ENCODE results near the gene ZSWIM1. TPM values are rescaled to one million over a fixed set of nuclear protein-coding genes. Genes with fewer than 3 reads are reported as not detected.

ZSWIM1 gene
- total and polyA plus RNA-seq, 2 of the 13 experiments (the other 11 are each of a cell fraction or from before 2014, with no cell fraction given) = 9.5 to 11.7 TPM

DNA sequence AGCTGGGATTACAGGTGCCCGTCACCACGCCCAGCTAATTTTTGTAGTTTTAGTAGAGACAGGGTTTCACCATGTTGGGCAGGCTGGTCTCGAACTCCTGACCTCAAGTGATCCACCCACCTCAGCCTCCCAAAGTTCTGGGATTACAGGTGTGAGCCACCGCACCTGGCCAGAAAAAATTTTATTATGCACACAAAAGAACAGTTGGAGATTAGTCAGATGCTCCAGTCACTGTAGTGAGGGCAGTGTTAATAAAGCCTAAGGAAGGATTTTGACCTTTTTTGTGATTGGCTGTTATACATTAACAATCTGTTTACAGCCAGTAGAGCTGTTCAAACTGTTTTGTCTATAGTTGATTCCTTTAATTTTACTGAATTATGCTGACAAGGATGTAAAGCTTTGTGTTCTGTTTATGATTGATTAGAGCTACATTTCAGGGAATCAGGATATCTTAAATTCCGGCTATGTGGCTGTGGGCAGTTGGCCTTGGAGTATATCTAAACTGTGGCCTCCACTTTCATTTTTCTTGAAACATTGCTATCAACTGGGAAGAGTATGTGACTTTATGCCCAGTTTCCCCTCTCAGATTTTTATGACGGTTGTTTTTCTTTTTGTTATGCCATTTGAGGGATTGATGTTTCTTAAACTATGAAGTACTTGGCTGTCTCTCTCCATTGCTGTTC lies 13.8 kb upstream of the ZSWIM1 start (continued):
- TF ChIP-seq NFKB2 (CRISPR knock-in tag; IDR thresholded peaks at IDR 0.05; ENCODE audit: borderline replicate concordance) (no peak), ZNF713 (CRISPR knock-in tag; IDR thresholded peaks at IDR 0.05) (no peak), ZNF253 (CRISPR knock-in tag; IDR thresholded peaks at IDR 0.05; ENCODE audit: borderline replicate concordance) (no peak), KAT7 (CRISPR knock-in tag; IDR thresholded peaks at IDR 0.05; ENCODE audit: borderline replicate concordance) (0 out of 2 replicates have a peak, but pooled peaks have one; percentile 7), YEATS4 (CRISPR knock-in tag; IDR thresholded peaks at IDR 0.05; ENCODE audit: borderline replicate concordance) (0 out of 2 replicates have a peak, but pooled peaks have one; percentile 29), ZZZ3 (CRISPR knock-in tag; IDR thresholded peaks at IDR 0.05; ENCODE audit: borderline replicate concordance) (no peak), ZMYM3 (CRISPR knock-in tag; IDR thresholded peaks at IDR 0.05) (peak; percentile 73), ELF3 (CRISPR knock-in tag; IDR thresholded peaks at IDR 0.05) (no peak), HNF4A (CRISPR knock-in tag; IDR thresholded peaks at IDR 0.05) (peak; percentile 28; the same call in 1 of the 2 replicates), ZNF800 (CRISPR knock-in tag; IDR thresholded peaks at IDR 0.05) (no peak), SALL1 (CRISPR knock-in tag; IDR thresholded peaks at IDR 0.05) (peak; percentile 41; the same call in 1 of the 2 replicates), SOX6 (IDR thresholded peaks at IDR 0.05) (no peak), SOX6 (CRISPR knock-in tag; IDR thresholded peaks at IDR 0.05) (peak; percentile 58; the same call in 1 of the 2 replicates), SNAPC4 (CRISPR knock-in tag; IDR thresholded peaks at IDR 0.05) (no peak), GABPA (IDR thresholded peaks at IDR 0.05; ENCODE audit: low read depth, low read length) (no peak), GABPA (CRISPR knock-in tag; IDR thresholded peaks at IDR 0.05; ENCODE audit: low read depth) (no peak), ZNF782 (CRISPR knock-in tag; IDR thresholded peaks at IDR 0.05; ENCODE audit: borderline replicate concordance) (no peak), KLF9 (CRISPR knock-in tag; IDR thresholded peaks at IDR 0.05; ENCODE audit: low read depth) (no peak), ZNF460 (CRISPR knock-in tag; IDR thresholded peaks at IDR 0.05; ENCODE audit: borderline replicate concordance) (peak; percentile 94), ZNF30 (CRISPR knock-in tag; IDR thresholded peaks at IDR 0.05) (no peak)
- TF ChIP-seq, protein P1, sequence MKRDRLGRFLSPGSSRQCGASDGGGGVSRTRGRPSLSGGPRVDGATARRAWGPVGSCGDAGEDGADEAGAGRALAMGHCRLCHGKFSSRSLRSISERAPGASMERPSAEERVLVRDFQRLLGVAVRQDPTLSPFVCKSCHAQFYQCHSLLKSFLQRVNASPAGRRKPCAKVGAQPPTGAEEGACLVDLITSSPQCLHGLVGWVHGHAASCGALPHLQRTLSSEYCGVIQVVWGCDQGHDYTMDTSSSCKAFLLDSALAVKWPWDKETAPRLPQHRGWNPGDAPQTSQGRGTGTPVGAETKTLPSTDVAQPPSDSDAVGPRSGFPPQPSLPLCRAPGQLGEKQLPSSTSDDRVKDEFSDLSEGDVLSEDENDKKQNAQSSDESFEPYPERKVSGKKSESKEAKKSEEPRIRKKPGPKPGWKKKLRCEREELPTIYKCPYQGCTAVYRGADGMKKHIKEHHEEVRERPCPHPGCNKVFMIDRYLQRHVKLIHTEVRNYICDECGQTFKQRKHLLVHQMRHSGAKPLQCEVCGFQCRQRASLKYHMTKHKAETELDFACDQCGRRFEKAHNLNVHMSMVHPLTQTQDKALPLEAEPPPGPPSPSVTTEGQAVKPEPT (CRISPR knock-in tag; IDR thresholded peaks at IDR 0.05; ENCODE audit: low read depth) = no peak
- TF ChIP-seq, protein P2, sequence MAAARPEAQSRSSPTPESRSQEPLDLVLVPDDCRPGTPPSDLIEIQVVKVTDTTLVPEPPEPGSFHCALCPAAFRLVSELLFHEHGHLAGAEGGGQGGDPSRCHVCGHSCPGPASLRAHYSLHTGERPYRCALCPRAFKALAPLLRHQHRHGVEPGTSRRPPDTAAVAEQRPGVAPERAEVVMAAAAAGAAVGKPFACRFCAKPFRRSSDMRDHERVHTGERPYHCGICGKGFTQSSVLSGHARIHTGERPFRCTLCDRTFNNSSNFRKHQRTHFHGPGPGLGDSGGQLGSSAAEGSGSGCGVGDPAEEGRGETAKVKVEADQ (CRISPR knock-in tag; IDR thresholded peaks at IDR 0.05; ENCODE audit: borderline replicate concordance) = no peak
